ENCODE measurements around the gene NEK7. TPM values are rescaled to one million over a fixed set of nuclear protein-coding genes. Genes with fewer than 3 reads are reported as not detected.
"Not testable (repeated sequence)": the region's sequence is repeated elsewhere in the genome, so short reads cannot be mapped to it uniquely, and the experiment has no call there.

NEK7 gene
- total RNA-seq, 1 donor from 2014 or later, result 24.6 TPM

DNA sequence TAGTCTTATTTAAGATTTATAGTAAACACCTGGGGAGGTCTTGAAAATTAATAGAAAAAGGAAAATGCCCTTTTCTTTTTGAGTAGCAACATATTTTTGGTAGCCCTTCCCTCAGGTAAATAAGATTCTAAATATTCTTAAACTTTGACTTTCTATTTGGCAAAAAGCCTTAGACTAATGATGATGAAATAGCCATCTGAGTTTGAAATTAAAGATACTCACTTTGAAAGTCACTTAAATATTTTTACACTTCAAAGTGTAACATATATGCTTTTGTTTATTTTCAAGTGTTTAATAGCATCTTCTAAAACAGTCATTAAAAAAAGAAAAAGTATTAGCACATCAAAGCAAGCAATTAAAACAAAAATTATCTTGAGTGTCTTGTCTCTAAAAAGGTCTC, 135.1 kb downstream of the NEK7 start:
- DNase-seq, result no peak

DNA sequence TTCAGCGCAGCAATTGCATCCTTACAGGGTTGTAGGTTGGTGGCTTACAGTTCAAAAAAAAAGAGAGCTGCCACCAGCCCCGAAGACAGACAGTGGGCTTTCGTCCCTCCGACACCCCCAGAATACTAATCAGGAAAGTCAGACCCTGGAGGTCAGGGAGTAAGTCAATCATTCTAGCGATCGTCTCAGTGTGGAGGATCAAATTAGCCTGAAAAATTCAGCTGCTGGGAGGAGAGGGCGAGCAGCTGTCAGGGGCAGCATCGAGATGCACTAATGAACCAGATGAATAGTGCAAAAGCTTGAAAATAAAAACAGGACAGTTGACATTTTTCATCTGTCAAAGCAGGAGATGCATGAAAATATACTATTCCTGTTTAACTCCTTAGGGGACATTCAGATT, 138.4 kb downstream of the NEK7 start:
- DNase-seq, result no peak

- no peak for DNase-seq
These were observed 139.2 kb downstream of the NEK7 start for GRCh38 chr1:198295971-198296370.

GRCh38 chr1:198297281-198297680, 140.5 kb downstream of the NEK7 start:
- DNase-seq, result no peak

- DNase-seq, result no peak
These were observed 141.8 kb downstream of the NEK7 start for GRCh38 chr1:198298640-198299039.

- no peak for DNase-seq
These were observed 143.7 kb downstream of the NEK7 start for GRCh38 chr1:198300451-198300850.

- no peak for DNase-seq
These were observed 147.6 kb downstream of the NEK7 start for GRCh38 chr1:198304431-198304830.

DNA sequence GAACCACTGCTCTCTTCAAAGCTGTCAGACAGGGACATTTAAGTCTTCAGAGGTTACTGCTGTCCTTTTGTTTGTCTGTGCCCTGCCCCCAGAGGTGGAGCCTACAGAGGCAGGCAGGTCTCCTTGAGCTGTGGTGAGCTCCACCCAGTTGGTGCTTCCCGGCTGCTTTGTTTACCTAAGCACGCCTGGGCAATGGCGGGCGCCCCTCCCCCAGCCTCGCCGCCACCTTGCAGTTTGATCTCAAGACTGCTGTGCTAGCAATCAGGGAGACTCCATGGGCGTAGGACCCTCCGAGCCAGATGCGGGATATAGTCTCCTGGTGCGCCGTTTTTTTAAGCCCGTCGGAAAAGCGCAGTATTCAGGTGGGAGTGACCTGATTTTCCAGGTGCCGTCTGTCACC, 158.0 kb downstream of the NEK7 start:
- not testable (repeated sequence) for DNase-seq

- not testable (repeated sequence) for DNase-seq
These were observed 158.5 kb downstream of the NEK7 start for GRCh38 chr1:198315331-198315730.

- no peak for DNase-seq
These were observed 159.8 kb downstream of the NEK7 start for GRCh38 chr1:198316546-198317100.

- no peak for DNase-seq
These were observed 161.3 kb downstream of the NEK7 start for GRCh38 chr1:198318085-198318484.

DNA sequence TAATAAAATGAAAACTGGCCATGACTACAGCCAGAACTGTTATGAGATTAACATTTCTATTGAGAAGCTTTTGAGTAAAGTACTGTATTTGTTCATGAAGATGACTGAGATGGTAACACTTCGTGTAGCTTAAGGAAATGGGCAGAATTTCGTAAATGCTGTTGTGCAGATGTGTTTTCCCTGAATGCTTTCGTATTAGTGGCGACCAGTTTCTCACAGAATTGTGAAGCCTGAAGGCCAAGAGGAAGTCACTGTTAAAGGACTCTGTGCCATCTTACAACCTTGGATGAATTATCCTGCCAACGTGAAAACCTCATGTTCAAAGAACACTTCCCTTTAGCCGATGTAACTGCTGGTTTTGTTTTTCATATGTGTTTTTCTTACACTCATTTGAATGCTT, 164.0 kb downstream of the NEK7 start:
- DNase-seq, result no peak

- DNase-seq, result no peak
These were observed 169.4 kb downstream of the NEK7 start for GRCh38 chr1:198326232-198326631.

DNA sequence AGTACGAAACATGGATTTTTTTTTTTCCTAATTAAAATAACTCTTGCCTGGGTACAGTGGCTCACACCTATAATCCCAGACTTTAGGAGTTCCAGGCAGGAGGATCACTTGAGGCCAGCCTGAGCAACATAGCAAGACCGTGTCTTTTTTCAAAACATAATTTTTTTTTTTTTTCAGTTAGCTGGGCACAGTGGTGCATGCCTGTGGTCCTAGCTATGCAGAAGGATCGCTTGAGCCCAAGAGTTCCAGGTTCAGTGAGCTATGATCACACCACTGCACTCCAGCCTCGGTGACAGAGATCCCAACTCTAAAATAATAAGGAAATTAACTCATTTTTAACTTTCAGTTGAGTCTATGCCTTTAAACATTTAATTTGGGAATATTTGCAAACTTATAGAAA, 170.1 kb downstream of the NEK7 start:
- DNase-seq, result no peak

GRCh38 chr1:198328458-198329032, 171.7 kb downstream of the NEK7 start:
- no peak for DNase-seq

- DNase-seq, result no peak
These were observed 174.3 kb downstream of the NEK7 start for GRCh38 chr1:198330982-198331615.

- DNase-seq, result no peak
These were observed 176.9 kb downstream of the NEK7 start for GRCh38 chr1:198333744-198334143.

DNA sequence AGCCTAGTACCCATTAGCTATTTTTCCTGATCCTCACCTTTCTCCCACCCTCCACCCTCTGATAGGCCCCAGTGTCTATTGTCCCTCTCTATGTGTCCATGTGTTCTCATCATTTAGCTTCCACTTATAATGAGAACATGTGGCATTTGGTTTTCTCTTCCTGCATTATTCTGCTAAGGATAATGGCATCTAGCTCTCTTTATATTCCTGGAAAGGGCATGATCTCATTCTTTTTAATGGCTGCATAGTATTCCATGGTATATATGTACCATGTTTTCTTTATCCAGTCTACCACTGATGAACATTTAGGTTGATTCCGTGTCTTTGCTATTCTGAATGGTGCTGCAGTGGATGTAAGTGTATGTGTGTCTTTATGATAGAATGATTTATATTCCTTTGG, 178.9 kb downstream of the NEK7 start:
- no peak for DNase-seq

DNA sequence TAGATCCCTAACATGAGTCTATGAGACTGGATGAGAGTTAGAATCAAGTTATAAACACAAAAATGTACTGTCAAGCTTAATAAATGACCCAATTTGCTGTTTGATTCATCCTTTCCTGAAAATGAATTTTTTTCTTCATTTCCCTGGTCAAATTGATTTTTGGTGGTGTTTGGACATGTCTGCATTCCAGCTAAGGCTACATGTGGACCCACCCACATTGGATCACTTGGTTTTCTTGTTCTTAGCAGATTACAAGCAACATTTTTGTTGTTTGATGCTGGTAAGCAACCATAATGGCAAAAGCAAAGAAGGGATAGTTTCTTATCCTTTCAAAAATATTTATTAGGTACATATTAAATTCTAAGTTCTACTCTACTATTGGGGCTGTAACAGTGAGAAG, 181.1 kb downstream of the NEK7 start:
- no peak for DNase-seq

DNA sequence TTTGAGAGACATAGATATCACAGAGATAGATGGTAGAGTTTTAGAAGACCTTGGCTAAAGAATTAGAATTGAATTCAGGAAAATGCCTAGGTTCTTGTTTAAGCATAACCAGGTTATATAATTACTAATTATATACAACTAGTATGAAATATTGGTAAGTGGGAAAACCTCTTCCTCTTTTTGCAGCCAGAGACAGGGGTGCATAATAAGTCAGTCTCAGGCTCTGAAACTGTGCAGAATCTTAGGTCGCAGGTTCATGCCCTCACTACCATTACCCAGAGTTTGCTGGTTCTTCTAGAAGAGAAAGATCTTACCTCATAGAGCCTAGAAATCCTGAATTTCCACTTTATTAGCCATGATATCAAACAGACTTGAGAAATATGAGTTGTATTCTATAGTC, 183.3 kb downstream of the NEK7 start:
- DNase-seq, result no peak

DNA sequence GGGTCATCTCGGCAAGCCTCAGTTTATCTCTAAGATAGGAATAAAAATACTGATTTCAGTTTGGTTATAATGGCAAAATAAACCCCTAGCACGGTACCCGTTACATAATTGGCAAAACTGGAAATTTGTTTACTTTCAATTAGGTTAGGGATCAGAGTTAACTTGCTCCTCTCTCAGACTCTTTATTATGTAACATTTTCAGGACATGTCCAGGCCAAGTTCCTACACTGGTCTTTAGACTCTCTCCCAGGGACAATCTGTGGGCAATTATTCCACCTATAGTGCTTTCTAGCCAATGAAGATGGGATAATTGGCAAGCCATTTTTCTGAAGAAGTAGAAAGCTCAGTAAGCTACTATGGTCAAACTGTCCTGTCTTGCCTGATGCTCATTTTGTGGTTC, 189.4 kb downstream of the NEK7 start:
- DNase-seq, result no peak

DNA sequence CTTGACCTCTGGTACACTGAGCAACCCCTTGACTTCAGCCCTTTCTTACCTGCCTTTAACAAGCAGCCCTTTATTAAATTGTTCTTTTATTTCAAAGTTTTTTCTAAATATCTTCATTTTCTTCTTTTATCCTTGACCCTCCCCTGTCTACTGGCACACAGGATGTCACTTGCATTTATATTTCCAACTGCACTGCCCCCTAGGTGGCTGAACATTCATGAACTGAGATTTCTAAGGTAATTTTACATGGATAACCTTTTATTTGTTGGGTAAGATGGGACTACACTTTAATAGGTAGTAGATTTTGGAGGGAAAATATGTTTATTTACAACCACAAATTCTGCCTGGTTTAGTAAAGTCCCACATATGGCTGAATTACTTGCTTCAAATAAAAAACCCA, 193.7 kb downstream of the NEK7 start:
- no peak for DNase-seq

DNA sequence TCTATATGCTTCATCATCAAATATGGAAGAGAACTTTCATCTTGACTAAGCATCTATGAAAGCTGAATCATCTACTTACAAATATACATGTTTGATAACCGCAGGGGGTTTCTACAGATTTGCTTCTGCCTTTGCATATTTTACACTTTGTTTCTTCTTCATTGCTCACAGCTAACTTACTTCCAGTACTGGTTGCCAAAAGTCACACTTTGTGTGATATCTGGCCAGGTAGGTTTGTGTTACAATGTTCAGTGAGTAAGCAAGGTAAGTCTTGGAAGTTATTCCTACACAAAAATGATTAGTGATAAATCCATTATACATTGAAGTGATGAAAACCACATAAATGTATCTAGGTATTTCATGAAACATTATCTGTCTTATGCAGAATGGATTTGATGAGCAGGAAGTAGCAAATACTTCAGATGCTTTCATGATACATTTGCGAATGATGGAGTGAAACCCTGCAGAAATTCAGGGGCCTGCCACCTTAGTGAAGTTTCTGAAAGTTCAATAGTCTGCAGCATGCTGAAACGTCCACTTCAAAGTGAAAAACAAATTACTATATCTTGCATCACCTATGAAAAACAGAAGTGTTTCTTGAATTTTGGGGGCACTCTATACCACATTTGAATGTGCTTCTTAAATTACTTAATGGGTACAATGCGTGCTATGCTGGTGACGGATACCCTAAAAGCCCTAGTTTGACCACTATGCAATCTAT, 196.3 kb downstream of the NEK7 start:
- no peak for DNase-seq

GRCh38 chr1:198357937-198358336, 201.1 kb downstream of the NEK7 start:
- no peak for DNase-seq

Measured in occipital lobe (tissue), 2 donors.